K562 (cell line): Measurements from ENCODE around the gene KIFC3. TPM values are rescaled to one million over a fixed set of nuclear protein-coding genes. Genes with fewer than 3 reads are reported as not detected.

Experiments used
- ATAC-seq: fragments of 200-7000 bp; cut with Tn5 transposase; 3 replicates; pipeline ENCODE4 v1.9.1; 2020; ENCODE audit warnings: moderate library complexity
- BruUV-seq: library from RNA; stranded (reverse); fragments of 400-500 nt; replicated peaks from 2 replicates; lab custom pipeline; 2021; lab: Mats Ljungman, UMichigan
- CTCF ChIA-PET: fragments of 300-600 bp; formaldehyde crosslinking; extraction: SDS; loops from one replicate; lab custom pipeline; 2021; ENCODE audit warnings: low intra/inter-chr PET ratio; lab: Yijun Ruan, JAX
- POLR2A ChIA-PET: fragments of 300-600, 350-650 bp; sonication (Branson Sonifier 250); formaldehyde crosslinking; extraction: SDS; loops from one replicate; lab custom pipeline; 2021; ENCODE audit warnings: antibody characterized with exemption, inconsistent platforms; lab: Yijun Ruan, JAX
- DNase-seq, 4 experiments: peaks; one replicate each; pipeline versions ENCODE4 v3.0.0 to v3.0.0-alpha.2; 2011 to 2018; ENCODE audit warnings: low spot score in 3 of 4, mixed read lengths in 3 of 4; ENCODE audit errors: extremely low read depth in 1 of 4
- FAIRE-seq: peaks from 2 replicates; lab custom pipeline; 2011; peaks lifted over from hg19 to GRCh38; lab: Jason Lieb, UNC
- H2AFZ ChIP-seq: 2 replicates; pipeline ENCODE4 v1.6.0; 2011; ENCODE audit warnings: low read depth, low read length, control low read depth, inconsistent platforms
- H3K27ac ChIP-seq: fragments of 200-600 bp; 3 replicates; pipeline ENCODE4 v1.8.0; 2011; ENCODE audit warnings: low read depth, mild to moderate bottlenecking, control low read depth, inconsistent platforms, low read length, moderate library complexity, mixed read lengths; ENCODE audit errors: extremely low read depth
- H3K27me3 ChIP-seq, 2 experiments: fragments of 300-600 bp in 1 of 2; 2 replicates in 1 of 2; 3 replicates in 1 of 2; pipeline versions ENCODE4 v1.6.0 to v1.8.0; 2011; ENCODE audit warnings: inconsistent platforms in 2 of 2, low read length in 2 of 2, mild to moderate bottlenecking in 1 of 2, mixed read lengths in 1 of 2, moderate library complexity in 1 of 2; ENCODE audit not compliant: control insufficient read depth in 2 of 2, insufficient read depth in 2 of 2
- H3K36me3 ChIP-seq: fragments of 300-600 bp; 3 replicates; pipeline ENCODE4 v1.8.0; 2011; ENCODE audit warnings: mild to moderate bottlenecking, low read length, inconsistent platforms; ENCODE audit not compliant: control insufficient read depth, insufficient read depth
- H3K4me1 ChIP-seq, 2 experiments: fragments of 200-600 bp in 1 of 2; replicated peaks in 1 of 2; 2 replicates in 1 of 2; 3 replicates in 1 of 2; pipeline versions ENCODE4 v1.5.1 to v1.8.0; 2011; ENCODE audit warnings: inconsistent platforms in 2 of 2, low read length in 2 of 2, mild to moderate bottlenecking in 1 of 2, mixed read lengths in 1 of 2, moderate library complexity in 1 of 2; ENCODE audit not compliant: control insufficient read depth in 2 of 2, insufficient read depth in 2 of 2
- H3K4me2 ChIP-seq: 2 replicates; pipeline ENCODE4 v1.6.1; 2011; ENCODE audit warnings: low read length, control low read depth, inconsistent platforms, mixed read lengths; ENCODE audit not compliant: insufficient read depth
- H3K4me3 ChIP-seq: fragments of 200-600 bp; sonication (generic), shearing (Covaris generic); 2 replicates; pipeline ENCODE4 v1.5.1; 2016; ENCODE audit warnings: control low read depth, inconsistent platforms
- H3K79me2 ChIP-seq: fragments of 200-600 bp; 3 replicates; pipeline ENCODE4 v1.8.0; 2011; ENCODE audit warnings: low read length, inconsistent platforms; ENCODE audit not compliant: control insufficient read depth, insufficient read depth
- H3K9ac ChIP-seq, 2 experiments: 2 replicates each; pipeline versions ENCODE4 v1.6.0 to v1.6.1; 2011; ENCODE audit warnings: low read depth in 2 of 2, low read length in 2 of 2, control low read depth in 1 of 2, inconsistent platforms in 1 of 2, mild to moderate bottlenecking in 1 of 2, mixed read lengths in 1 of 2; ENCODE audit not compliant: insufficient read depth in 1 of 2
- H3K9me1 ChIP-seq: one replicate; pipeline ENCODE4 v1.6.0; 2011; ENCODE audit warnings: inconsistent platforms, mild to moderate bottlenecking, low read length, moderate library complexity; ENCODE audit not compliant: control insufficient read depth, insufficient read depth
- H3K9me3 ChIP-seq: replicated peaks from 2 replicates; pipeline ENCODE4 v1.5.1; 2011; ENCODE audit warnings: low read depth, low read length, inconsistent platforms; ENCODE audit not compliant: control insufficient read depth, insufficient read depth
- H4K20me1 ChIP-seq: replicated peaks from 2 replicates; pipeline ENCODE4 v1.6.1; 2011; ENCODE audit warnings: low read length, inconsistent platforms, mixed read lengths; ENCODE audit not compliant: control insufficient read depth, insufficient read depth
- BHLHE40 ChIP-seq: IDR thresholded peaks from 2 replicates; pipeline ENCODE4 v1.6.1; 2011; ENCODE audit warnings: low read length, improper control_type of control experiment
- KLF6 ChIP-seq: fragments of 250-450 bp; sonication (Bioruptor Pico); IDR thresholded peaks from 2 replicates; pipeline ENCODE4 v1.4.0; 2020; ENCODE audit warnings: mild to moderate bottlenecking, moderate library complexity, borderline replicate concordance
- MAFF ChIP-seq: IDR thresholded peaks from 2 replicates; pipeline ENCODE4 v1.6.1; 2012; ENCODE audit warnings: low read length, improper control_type of control experiment
- MEF2D ChIP-seq: conservative IDR thresholded peaks from 2 replicates; pipeline ENCODE4 v1.6.1; 2016; ENCODE audit warnings: low read depth, missing genetic modification characterization, missing compliant biosample characterization
- NRF1 ChIP-seq, 2 experiments: fragments of 450-650 bp; IDR thresholded peaks in 1 of 2; conservative IDR thresholded peaks in 1 of 2; 2 replicates each; pipeline ENCODE4 v1.6.1; 2014; ENCODE audit warnings: mild to moderate bottlenecking in 2 of 2
- NUFIP1 ChIP-seq: fragments of 450-650 bp; IDR thresholded peaks from 2 replicates; pipeline ENCODE4 v1.6.1; 2018; ENCODE audit not compliant: partially characterized antibody
- SREBF1 ChIP-seq: fragments of 150-350 bp; IDR thresholded peaks from 2 replicates; pipeline ENCODE4 v1.6.1; 2014; ENCODE audit warnings: antibody characterized with exemption, low read depth, low read length, borderline replicate concordance
- SRSF1 ChIP-seq: fragments of 200-400 bp; formaldehyde crosslinking; IDR thresholded peaks from 2 replicates; pipeline ENCODE4 v1.6.1; 2017; ENCODE audit warnings: mild to moderate bottlenecking, low read depth, low read length, moderate library complexity
- TSC22D4 ChIP-seq: fragments of 450-650 bp; IDR thresholded peaks from 2 replicates; pipeline ENCODE4 v1.6.1; 2016; ENCODE audit warnings: missing genetic modification characterization, missing biosample characterization, control low read depth
- ZNF121 ChIP-seq: sonication (generic); formaldehyde crosslinking; conservative IDR thresholded peaks from 2 replicates; pipeline ENCODE4 v1.8.0; 2022; ENCODE audit warnings: missing genetic modification reagents
- WGBS: fragments of 100-300 bp; shearing (Covaris generic); methylation state at CpG from one replicate; pipeline ENCODE4 v1.1.6; 2016; ENCODE audit warnings: low coverage, mixed read lengths; ENCODE audit not compliant: insufficient coverage; ENCODE audit errors: missing lambda C conversion rate; 5-methylcytosine and 5-hydroxymethylcytosine counted together
- in situ Hi-C: fragments of 300-500 bp; cut with MboI; formaldehyde crosslinking; loops from 4 replicates; pipeline ENCODE4 v1.15.0; 2018; ENCODE audit warnings: inconsistent platforms, mixed read lengths
- intact Hi-C: fragments of 100-400 bp; cut with micrococcal nuclease; formaldehyde crosslinking; loops from 2 replicates; pipeline ENCODE4 v1.14.2; 2022
- polyA plus RNA-seq, 8 experiments: library from polyadenylated mRNA; depleted of rRNA in 4 of 8; stranded (reverse) in 5 of 8; unstranded in 3 of 8; fragments of >200 nt; fragmentation: Nextera tagmentation in 2 of 8; fragmentation: Illumina TruSeq in 1 of 8; extraction: Ambion mirVana in 2 of 8; extraction: Trizol in 1 of 8; gene quantifications; 2 replicates each; pipeline versions ENCODE4 v1.2.1 to v1.2.3, GENCODE V29; 2011 to 2014; ENCODE audit warnings: inconsistent platforms in 1 of 8, missing spikeins in 1 of 8
- total RNA-seq, 7 experiments: library from RNA; depleted of rRNA in 6 of 7; stranded (reverse); fragments of >200 nt in 6 of 7; fragmentation: Illumina TruSeq in 2 of 7; extraction: Trizol in 2 of 7; gene quantifications; 2 replicates each; pipeline versions ENCODE4 v1.2.1 to v1.2.3, GENCODE V29; 2011 to 2021; ENCODE audit warnings: low replicate concordance in 1 of 7
- TF ChIP-seq, protein P1 (sequence below), 3 experiments: fragments of 200-800 bp in 1 of 3; fragments of 250-450 bp in 1 of 3; fragments of 450-650 bp in 1 of 3; sonication (Bioruptor Pico) in 1 of 3; sonication (Bioruptor generic) in 1 of 3; formaldehyde crosslinking in 1 of 3; IDR thresholded peaks; 2 replicates each; pipeline versions ENCODE4 v1.6.1 to v1.8.0; 2016 to 2022; ENCODE audit warnings: mild to moderate bottlenecking in 2 of 3, missing genetic modification characterization in 2 of 3, missing compliant biosample characterization in 1 of 3, moderate library complexity in 1 of 3
- TF ChIP-seq, protein P2 (sequence below): fragments of 450-650 bp; IDR thresholded peaks from 2 replicates; pipeline ENCODE4 v1.6.1; 2016; ENCODE audit warnings: borderline replicate concordance

The KIFC3 gene
- total and polyA plus RNA-seq, 9 of the 15 experiments (the other 6 are each of a cell fraction or from before 2014, with no cell fraction given) = 0.23 to 105 (median 26.2) TPM

DNA sequence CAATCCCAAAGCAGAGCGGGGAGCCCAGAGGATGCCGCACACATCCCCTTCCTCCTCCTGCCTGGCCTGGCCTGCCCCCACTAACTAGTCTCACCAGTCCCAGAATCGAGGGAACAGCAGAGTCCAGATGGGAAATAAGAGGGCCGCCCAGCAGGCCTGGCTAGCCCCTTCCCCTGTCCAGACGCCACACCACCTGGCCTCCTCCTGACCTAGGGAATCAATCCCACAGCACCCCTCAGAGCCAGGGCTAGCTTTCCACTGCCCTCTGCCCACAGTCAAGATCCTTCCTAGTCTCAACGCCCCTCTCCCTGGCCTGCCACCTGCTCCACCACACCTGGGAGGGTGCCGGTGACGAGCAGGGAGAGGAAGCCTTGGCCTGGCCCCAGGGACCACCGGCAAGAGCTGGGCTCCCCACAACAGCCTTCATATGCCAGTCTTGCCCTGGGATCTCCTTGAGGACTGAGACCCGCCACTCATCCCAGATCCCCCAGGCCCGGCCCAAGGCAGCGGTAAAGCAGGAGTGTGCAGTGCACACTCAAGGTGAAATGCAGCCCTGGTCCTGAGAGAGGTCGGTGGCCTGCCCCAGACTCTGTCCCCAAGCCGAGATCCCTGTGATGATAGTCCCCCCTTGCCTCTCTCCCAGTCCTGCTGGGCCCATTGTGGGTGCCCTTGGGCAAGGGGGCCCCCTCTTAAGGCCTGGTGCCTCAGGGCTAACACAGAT lies 38.8 kb downstream of the KIFC3 start:
- TF ChIP-seq, protein P1, sequence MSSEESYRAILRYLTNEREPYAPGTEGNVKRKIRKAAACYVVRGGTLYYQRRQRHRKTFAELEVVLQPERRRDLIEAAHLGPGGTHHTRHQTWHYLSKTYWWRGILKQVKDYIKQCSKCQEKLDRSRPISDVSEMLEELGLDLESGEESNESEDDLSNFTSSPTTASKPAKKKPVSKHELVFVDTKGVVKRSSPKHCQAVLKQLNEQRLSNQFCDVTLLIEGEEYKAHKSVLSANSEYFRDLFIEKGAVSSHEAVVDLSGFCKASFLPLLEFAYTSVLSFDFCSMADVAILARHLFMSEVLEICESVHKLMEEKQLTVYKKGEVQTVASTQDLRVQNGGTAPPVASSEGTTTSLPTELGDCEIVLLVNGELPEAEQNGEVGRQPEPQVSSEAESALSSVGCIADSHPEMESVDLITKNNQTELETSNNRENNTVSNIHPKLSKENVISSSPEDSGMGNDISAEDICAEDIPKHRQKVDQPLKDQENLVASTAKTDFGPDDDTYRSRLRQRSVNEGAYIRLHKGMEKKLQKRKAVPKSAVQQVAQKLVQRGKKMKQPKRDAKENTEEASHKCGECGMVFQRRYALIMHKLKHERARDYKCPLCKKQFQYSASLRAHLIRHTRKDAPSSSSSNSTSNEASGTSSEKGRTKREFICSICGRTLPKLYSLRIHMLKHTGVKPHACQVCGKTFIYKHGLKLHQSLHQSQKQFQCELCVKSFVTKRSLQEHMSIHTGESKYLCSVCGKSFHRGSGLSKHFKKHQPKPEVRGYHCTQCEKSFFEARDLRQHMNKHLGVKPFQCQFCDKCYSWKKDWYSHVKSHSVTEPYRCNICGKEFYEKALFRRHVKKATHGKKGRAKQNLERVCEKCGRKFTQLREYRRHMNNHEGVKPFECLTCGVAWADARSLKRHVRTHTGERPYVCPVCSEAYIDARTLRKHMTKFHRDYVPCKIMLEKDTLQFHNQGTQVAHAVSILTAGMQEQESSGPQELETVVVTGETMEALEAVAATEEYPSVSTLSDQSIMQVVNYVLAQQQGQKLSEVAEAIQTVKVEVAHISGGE (CRISPR knock-in tag; IDR thresholded peaks at IDR 0.05) = no peak
- no peak for TF ChIP-seq ZNF121 (CRISPR knock-in tag)
- TF ChIP-seq TSC22D4 = no peak
- no peak for TF ChIP-seq SRSF1
- TF ChIP-seq MAFF = no peak
- no peak for TF ChIP-seq KLF6 (CRISPR knock-in tag)
- TF ChIP-seq, protein P2, sequence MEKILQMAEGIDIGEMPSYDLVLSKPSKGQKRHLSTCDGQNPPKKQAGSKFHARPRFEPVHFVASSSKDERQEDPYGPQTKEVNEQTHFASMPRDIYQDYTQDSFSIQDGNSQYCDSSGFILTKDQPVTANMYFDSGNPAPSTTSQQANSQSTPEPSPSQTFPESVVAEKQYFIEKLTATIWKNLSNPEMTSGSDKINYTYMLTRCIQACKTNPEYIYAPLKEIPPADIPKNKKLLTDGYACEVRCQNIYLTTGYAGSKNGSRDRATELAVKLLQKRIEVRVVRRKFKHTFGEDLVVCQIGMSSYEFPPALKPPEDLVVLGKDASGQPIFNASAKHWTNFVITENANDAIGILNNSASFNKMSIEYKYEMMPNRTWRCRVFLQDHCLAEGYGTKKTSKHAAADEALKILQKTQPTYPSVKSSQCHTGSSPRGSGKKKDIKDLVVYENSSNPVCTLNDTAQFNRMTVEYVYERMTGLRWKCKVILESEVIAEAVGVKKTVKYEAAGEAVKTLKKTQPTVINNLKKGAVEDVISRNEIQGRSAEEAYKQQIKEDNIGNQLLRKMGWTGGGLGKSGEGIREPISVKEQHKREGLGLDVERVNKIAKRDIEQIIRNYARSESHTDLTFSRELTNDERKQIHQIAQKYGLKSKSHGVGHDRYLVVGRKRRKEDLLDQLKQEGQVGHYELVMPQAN = no peak
- no peak for TF ChIP-seq BHLHE40
- no peak for TF ChIP-seq MEF2D (tag)
- TF ChIP-seq NRF1 (conservative IDR thresholded peaks at IDR 0.05 in 1 of 2, IDR thresholded peaks at IDR 0.05 in 1 of 2) = no peak
- TF ChIP-seq NUFIP1 = no peak
- no peak for TF ChIP-seq SREBF1
- Histone ChIP-seq H3K4me3 (no peak overlapping the region), H2AFZ (no peak overlapping the region), H3K27me3 (no peaks in the 10 kb centered on the region), H3K79me2 (no peaks in the 10 kb centered on the region), H3K9ac (0 out of 4 replicates have a peak overlapping the region, but pooled peaks of 1 of the 2 experiments have one; percentile 8), H3K4me1 (peaks cover 4 to 45% of the 10 kb centered on the region in 2 experiments; a peak in 3 of 5 replicates), H3K9me3 (no peaks in the 10 kb centered on the region), H3K9me1 (no peaks in the 10 kb centered on the region), H3K4me2 (no peak overlapping the region), H3K27ac (no peak overlapping the region), H4K20me1 (no peaks in the 10 kb centered on the region), H3K36me3 (peaks cover 86% of the 10 kb centered on the region)
- FAIRE-seq (no peak), DNase-seq (no peak), ATAC-seq (no peak)
- ChIA-PET POLR2A (interaction anchor here (1.3 kb wide), 1 partner anchor 28 kb away, joined by 3 read pairs; no protein-coding TSS in a partner anchor), CTCF (no interaction called here)
- 86% methylated on average over 11 of the region's 14 CpGs for WGBS
- intact Hi-C loops (no loop called here), in situ Hi-C loops (no loop called here)
- BruUV-seq = no TSS peak
